Liver (tissue), 3 donors: ENCODE results near the gene GRB14.

Experiments used
- ATF3 ChIP-seq: IDR thresholded peaks from 2 replicates; pipeline ENCODE4 v1.6.1; 2016; ENCODE audit warnings: antibody characterized with exemption
- CTCF ChIP-seq: fragments of 150-350 bp; IDR thresholded peaks from 2 replicates; pipeline ENCODE4 v1.5.1; 2017; ENCODE audit warnings: improper control_type of control experiment, low read depth, low read length; ENCODE audit not compliant: missing input control
- FOXA1 ChIP-seq: IDR thresholded peaks from 2 replicates; pipeline ENCODE4 v1.6.1; 2016; ENCODE audit warnings: antibody characterized with exemption
- HNF4A ChIP-seq, 2 donors: conservative IDR thresholded peaks; 2 replicates each; pipeline ENCODE4 v1.6.1; 2016; ENCODE audit warnings: antibody characterized with exemption in 2 of 2, mild to moderate bottlenecking in 2 of 2
- JUND ChIP-seq, 2 donors: IDR thresholded peaks; 2 replicates each; pipeline ENCODE4 v1.6.1; 2016; ENCODE audit warnings: antibody characterized with exemption in 2 of 2
- MAX ChIP-seq: IDR thresholded peaks from 2 replicates; pipeline ENCODE4 v1.6.1; 2016; ENCODE audit warnings: antibody characterized with exemption
- RAD21 ChIP-seq, 2 donors: IDR thresholded peaks; 2 replicates each; pipeline ENCODE4 v1.6.1; 2016; ENCODE audit warnings: antibody characterized with exemption in 2 of 2, mild to moderate bottlenecking in 2 of 2
- REST ChIP-seq: IDR thresholded peaks from 2 replicates; pipeline ENCODE4 v1.6.1; 2016; ENCODE audit warnings: antibody characterized with exemption, mild to moderate bottlenecking
- SP1 ChIP-seq: IDR thresholded peaks from 2 replicates; pipeline ENCODE4 v1.6.1; 2018; ENCODE audit warnings: antibody characterized with exemption, mild to moderate bottlenecking
- TAF1 ChIP-seq: conservative IDR thresholded peaks from 2 replicates; pipeline ENCODE4 v1.6.1; 2016; ENCODE audit warnings: antibody characterized with exemption, mild to moderate bottlenecking
- YY1 ChIP-seq: IDR thresholded peaks from 2 replicates; pipeline ENCODE4 v1.6.1; 2016; ENCODE audit warnings: antibody characterized with exemption, mild to moderate bottlenecking
- donor health status: healthy.
- donor health status: healthy.

GRCh38 chr2:164567335-164567989, 53.8 kb downstream of the GRB14 start:
- TF ChIP-seq YY1 (peak; percentile 36), JUND (IDR thresholded peaks at IDR 0.05) (no peak), CTCF (no peak), TAF1 (no peak), REST (no peak), FOXA1 (no peak), ATF3 (no peak), HNF4A (conservative IDR thresholded peaks at IDR 0.05) (peak; percentile 57 to 65), MAX (peak; percentile 18), RAD21 (IDR thresholded peaks at IDR 0.05) (peak in 1 of 2 donors; percentile 11), SP1 (peak; percentile 53)
